HG02973 (cell line): ENCODE results near the gene SLC25A19.
"Not testable (repeated sequence)": the region's sequence is repeated elsewhere in the genome, so short reads cannot be mapped to it uniquely, and the experiment has no call there.

Experiments
- ATAC-seq: cut with Tn5 transposase; IDR thresholded peaks from one replicate; pipeline ENCODE4 v1.9.1; 2021; ENCODE audit warnings: moderate library complexity; ENCODE audit not compliant: unreplicated experiment

Gene SLC25A19

DNA sequence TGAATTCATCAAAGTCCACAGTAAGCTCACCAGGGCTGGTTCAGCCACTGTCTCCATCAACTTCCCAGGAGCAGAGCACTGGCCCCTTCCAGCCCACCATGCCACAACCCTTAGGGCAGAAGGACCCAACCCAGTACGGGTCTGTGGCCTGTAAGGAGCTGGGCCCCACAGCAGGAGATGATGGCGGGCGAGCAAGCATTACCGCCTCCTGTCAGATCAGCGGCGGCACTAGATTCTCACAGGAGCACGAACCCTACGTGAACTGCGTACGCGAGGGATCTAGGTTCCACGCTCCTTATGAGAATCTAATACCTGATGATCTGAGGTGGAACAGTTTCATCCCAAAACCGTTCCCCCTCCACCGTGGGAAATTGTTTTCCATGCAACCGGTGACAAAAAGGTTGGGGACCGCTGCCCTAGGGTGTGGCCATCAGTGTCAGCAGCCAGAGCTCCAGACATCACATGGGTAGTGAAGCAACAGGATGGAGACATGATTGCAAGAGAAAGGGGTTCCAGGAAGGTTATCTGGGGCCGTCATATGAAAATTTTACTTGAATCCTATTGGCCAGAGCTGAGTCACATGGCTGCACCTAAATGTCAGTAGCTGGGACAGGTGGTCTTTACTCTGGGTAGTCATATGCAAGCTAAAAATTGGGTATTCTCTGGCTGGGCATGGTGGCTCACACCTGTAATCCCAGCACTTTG is 12.4 kb upstream of the SLC25A19 start:
- no peak for ATAC-seq

DNA sequence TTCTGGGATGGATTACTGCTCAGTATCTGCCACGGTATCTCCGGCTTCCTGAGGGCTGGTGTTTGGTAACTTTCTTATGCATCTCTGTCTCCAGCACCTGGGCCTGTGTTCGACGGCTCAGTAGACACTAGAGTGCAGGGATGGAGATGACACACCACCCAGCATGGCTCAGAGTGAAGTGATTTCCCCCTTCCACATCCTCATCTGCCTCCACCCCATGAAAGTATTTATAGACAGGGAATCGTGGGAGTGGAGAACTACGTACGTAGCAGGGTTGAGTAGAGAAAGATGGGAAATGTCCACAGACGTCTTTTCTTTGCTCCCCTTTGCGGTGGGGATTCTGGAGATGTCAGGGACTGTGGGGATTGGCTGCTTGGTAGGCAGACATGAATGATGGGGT is 11.8 kb upstream of the SLC25A19 start:
- ATAC-seq, result no peak

DNA sequence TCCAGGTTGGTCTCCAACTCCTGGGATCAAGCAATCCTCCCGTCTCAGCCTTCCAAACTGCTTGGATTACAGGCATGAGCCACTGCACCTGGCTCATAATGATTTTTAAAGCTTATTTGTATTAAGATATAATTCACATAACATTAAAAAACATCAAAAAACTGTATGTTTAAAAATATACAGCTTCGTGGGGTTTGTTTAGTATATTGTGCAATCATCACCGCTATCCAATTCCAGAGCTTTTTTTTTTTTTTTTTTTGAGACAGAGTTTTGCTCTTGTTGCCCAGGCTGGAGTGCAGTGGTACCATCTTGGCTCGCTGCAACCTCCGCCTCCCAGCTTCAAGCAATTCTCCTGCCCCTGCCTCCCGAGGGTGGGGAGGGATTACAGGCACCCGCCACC is 11.0 kb upstream of the SLC25A19 start:
- no peak for ATAC-seq

DNA sequence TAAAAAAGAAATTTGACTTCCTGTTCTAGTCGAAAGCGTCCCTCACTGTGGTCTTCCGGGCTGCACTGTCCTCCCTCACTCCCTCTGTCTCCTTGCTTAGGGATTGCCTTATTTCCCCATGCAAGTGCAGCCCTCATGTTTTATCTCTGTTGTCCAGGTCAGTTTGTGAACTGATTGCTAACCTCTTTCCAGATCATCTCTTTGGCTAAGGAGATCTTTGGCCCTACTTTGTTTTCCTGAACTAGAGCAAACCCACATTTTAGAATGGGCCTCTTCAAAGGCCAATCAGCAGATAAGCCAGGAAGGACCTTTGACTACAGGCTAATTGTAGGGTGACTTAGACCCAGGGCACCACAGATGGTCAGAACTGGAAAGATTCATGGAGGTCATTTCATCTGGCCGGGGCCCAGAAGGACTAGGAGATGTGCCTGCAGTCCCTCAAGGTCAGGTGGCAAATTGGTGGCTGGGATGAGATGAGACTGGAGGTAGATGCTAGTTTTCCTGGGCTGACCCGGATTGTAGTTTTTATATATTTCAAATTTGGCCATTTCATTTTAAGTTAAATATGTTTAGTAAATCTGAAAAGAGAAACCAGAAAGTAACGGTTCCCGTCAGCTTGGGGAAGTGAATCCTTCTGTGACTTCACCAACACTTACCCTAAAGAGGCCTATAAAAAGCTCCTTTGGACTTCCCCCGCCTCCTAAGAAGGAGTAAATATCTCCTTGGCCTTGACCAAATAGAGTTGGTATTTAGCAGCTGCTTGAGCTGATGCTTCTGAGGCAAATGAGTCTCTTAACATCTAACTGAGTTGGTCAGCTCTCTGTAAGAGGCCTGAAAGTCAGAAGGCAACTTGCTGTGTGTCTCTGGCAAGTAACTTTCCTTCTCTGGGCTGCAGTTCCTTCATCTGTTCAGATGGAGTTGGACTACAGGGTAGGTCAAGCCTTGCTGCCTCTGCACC is 6.2 kb upstream of the SLC25A19 start:
- ATAC-seq, result peak; percentile 64

- not testable (repeated sequence) for ATAC-seq
Measured at GRCh38 chr17:75292810-75293448, 3.7 kb upstream of the SLC25A19 start.

DNA sequence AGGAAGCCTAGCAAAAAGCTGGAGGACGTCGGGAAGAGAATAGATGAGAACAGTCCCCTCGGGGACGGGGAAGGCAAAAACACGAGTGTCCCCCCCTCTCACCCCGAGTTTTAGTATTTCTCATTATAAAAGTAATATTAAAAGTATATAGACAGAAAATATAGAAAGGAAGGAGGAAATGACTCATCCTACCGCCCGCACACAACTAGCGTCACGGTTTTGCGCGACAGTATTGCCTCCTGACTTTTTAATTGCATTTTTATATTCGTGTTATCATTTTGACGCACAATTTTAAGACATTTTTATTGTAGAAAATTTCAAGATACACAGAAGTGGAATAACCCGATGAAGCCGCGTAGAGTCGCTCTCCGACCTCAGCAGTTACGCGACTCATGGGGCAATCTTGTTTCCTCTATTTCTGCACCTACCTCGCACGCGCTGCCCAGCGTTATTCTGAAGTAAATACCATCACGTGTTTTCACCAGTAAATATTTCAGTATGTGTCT is 652 bp upstream of the SLC25A19 start:
- ATAC-seq, result no peak

- peak; percentile 10 for ATAC-seq
Measured at GRCh38 chr17:75288770-75289114, 491 bp downstream of the SLC25A19 start.

GRCh38 chr17:75288359-75288758 is 874 bp downstream of the SLC25A19 start:
- no peak for ATAC-seq

DNA sequence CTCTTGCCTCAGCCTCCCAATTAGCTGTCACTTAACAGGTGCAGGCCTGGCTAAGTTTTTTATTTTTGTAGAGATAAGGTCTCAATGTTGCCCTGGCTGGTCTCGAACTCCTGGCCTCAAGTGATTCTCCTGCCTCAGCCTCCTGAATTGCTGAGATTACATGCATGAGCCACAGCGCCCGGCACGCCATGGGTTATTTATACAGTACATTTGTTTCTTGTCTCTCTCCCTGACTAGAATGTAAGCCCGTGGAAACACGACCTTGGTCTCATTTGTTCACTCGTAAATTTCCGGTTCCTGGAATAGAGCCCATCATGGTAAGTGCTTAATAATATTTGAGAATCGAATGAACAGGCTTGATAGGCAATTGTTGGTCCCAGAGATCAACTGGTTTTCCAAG is 2.0 kb downstream of the SLC25A19 start:
- ATAC-seq, result no peak

DNA sequence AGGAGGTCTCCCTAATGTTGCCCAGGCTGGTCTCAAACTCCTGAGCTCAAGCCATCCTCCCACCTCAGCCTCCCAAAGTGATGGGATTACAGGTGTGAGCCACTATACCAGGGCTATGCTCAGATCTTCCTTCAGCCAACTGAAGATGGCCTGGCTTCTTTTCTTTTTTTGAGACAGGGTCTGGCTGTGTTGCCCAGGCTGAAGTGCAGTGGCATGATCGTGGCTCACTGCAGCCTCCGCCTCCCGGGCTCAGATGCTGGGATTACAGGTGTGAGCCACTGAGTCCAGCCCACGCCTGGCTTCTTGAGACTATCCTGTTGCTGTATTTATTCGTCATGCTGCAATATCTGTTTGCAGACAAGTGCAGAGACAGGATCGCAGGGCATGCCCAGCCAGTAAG is 4.1 kb downstream of the SLC25A19 start:
- no peak for ATAC-seq

GRCh38 chr17:75280189-75280588 is 9.0 kb downstream of the SLC25A19 start:
- not testable (repeated sequence) for ATAC-seq

- no peak for ATAC-seq
Measured at GRCh38 chr17:75277664-75278071, 11.6 kb downstream of the SLC25A19 start.

DNA sequence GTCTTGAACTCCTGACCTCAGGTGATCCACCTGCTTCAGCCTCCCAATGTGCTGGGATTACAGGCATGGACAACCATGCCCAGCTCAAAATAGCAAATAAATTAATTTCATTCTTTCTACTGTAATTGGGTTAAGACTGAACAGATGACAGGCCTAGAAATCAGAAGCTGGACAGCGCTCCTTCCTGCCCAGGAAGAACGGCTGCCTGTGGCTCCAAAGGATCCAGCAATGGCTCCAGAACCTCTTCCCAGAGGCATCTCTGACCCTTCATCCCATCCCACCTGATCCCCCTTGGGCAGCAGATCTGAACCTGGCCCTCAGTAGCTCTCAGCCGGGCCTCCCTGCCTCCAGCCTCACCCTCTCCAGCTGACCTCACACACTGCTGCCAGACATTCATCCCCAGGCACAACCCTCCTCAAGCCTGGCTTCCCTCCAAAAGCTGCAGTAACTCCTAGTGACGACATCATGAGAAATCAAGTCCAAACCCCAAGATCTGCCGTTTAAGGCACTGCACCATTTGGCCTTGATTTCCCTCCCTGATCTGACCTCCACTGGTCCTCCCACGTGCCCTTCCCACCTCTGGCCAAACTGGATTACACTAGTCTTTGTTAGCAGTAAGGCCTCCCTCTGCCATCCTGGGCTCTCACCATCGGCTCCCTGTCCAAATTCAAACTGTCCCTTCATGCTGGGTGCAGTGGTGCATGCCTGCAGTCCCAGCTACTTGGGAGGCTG is 15.1 kb downstream of the SLC25A19 start:
- no peak for ATAC-seq

DNA sequence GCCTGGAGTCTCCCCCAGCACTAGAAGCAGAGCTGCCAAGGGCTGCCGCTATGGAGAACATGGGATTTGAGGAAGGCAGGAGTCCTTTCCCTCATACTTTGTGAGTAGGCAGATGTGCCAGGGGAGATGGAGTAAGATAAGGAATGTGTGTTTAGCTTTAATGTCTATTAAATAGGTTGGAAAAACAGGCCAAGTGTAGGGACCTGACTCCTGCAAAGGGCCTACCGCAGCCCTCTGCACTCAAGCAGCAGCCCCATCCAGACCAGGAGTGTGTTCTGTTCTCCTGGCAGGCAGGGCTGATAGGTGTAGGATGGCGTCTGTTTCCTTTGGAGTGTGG is 16.4 kb downstream of the SLC25A19 start:
- ATAC-seq, result no peak

GRCh38 chr17:75271955-75272847 is 17.0 kb downstream of the SLC25A19 start:
- ATAC-seq, result no peak

DNA sequence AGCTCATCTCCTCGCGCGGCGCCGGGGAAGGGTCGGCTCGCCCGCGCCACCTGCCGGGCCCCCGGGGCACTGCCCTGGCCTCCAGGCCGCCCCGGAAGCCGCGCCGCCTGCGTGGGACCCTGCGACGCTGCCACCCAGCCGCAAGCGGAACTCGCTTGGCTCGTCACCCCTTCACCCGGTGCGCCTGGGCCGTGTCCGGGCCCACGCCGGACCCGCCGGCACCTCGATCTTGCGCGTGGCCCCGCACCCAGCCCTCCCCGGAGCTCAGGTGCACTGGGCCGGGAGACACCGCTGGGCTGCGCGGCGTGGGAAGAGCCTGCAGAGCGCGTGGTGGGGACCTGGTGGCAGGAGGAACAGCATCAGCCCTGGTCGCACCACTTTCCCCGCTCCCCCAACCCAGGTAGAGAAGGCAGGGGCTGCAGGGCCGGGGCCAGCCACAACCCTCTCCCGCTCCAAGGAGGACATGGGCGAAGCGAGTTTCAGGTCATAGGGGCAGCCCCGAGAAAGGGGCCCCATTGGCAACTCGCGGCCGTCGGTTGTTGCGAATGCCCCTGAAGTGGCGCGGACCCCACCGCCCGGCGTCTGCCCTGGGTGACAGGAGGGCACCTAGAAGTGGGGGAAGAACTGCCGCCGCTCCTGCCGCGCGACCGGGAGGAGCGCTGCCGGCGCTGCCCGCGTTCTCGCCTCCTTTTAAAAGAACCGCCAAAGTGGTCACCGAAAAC is 17.8 kb downstream of the SLC25A19 start:
- ATAC-seq, result peak; percentile 55

DNA sequence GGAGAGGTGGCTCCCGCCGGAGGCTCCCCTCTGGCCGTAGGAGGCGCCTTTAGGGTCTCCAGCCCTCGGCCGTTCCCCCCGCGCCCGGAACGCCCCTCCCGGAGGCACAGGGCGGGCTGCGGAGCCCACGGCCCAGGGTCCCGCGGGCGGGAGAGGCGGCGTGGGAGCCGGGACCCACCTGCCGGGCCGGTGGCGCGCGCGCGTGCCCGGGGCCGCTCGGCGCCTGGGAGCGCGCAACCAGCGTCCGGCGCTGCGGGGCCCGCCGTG is 18.3 kb downstream of the SLC25A19 start, which contains the start of gene MIF4GD:
Gene MIF4GD (minus strand): TSS at position 266 of the 267 bp plus-strand sequence. CDS start 1,036 bp downstream, outside the sequence.
- no peak for ATAC-seq

- peak; percentile 33 for ATAC-seq
Measured at GRCh38 chr17:75270218-75270965, 18.8 kb downstream of the SLC25A19 start.

- ATAC-seq, result no peak
Measured at GRCh38 chr17:75269844-75270217, 19.4 kb downstream of the SLC25A19 start.
